Ramos (cell line): ENCODE data around the gene TMEM120A.

Experiments
- in situ Hi-C: fragments of 300-500 bp; cut with MboI; formaldehyde crosslinking; loops from one replicate; pipeline ENCODE4 v1.14.3; 2022; ENCODE audit warnings: low sequenced_read_pairs; ENCODE audit not compliant: unreplicated experiment

The TMEM120A gene

DNA sequence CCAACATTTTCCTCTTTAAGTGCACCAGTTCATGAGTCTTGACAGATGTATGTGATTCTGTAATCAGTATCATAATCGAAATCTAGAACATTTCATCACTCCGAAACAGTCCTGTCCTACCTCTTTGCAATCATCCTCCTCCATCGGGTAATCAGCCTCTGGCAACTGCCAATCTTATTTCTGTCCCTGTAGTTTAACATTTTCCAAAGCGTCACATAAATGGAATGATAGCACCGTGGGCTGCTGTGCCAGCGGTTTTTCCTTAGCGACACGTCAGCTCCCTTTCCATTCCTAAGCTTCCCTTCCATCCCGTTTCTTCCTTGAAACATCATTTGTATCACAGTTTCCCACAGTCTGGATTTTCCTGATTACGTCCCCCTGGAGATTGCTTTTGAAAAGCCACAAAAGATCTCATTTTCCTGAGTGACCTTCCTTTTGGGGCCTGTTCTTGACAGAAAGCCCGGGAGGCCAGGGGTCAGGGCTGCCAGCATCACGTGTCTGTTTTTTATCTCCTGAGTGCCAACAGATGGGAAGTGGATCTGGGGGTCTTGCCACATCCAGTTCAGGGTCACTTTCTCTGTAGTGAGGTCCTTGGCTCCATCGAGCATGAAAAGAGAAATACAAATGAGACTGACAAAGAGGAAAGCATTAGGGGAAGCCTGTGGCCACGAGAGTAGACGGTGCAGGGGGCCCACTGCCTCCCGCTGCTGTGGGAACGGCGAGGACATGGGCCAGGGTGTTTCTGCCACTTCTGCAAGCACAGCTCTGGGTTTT, 31.6 kb downstream of the TMEM120A start:
- in situ Hi-C loops, result no loop called here

DNA sequence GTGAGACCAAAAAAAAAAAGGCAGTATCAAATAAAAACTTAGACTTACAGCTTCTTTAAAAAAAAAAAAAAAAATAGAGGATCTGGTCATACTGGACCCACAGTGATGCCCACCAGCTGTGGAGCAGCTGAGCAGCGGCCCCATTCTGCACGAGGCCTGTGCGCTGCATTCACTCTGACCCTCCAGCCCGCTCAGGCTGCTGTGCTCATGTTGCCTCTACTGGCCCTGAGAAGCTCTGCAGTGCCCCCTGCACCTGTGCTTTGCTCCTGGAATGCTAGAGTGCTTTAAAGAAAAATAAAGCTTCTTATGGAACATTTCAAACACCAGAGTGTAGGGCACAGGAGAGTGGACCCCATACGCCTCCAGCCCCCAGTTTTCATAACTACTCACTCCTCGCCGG, 33.2 kb downstream of the TMEM120A start:
- in situ Hi-C loops, result no loop called here

DNA sequence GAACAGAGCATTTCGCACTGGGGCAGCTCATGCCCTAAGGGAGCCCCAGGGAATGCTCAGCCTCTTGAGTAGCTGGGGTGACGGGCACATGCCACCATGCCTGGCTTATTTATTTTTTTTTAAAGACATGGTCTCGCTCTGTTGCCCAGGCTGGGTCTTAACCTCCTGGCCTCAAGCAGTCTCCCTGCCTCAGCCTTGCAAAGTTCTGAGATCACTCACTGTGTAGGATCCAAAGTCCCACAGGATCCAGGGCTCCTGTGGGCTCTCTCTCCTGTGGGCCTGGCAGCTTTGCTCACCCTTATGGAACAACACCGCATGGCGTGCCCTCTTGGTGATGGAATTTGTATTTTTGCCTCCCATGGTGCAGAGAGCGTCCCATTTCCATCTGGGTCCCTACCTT, 34.0 kb downstream of the TMEM120A start:
- in situ Hi-C loops, result no loop called here

DNA sequence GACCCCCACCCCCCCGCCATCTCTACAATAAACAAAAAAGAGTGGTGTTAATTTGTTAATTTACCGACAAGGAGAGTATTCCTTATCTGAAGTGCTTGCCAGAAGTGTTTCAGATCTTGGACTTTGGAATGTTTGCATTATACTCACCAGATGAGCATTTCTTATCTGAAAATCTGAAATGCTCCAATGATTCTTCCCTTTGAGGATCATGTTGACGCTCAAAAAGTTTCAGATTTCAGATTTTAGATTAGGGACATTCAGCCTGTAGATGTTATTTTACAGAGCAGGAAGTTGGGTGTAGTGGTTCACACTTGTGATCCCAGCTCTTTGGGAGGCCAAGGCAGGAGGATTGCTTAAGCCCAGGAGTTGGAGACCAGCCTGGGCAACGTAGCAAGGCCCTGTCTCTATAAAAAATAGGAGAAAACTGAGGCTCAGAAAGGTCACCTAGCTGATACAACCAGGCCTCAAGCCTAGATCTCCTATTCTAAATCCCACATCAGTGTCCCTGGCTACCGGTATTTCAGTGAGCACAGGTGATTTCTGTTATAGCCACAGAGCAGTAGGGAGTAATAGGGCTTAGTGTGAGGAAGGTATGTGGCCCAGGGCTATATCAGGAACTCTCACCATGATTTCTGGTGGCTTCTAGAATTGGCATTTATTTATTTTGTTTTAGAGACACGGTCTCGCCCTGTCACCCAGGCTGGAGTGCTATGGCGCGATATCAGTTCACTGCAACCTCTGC, 35.4 kb downstream of the TMEM120A start:
- in situ Hi-C loops, result no loop called here

DNA sequence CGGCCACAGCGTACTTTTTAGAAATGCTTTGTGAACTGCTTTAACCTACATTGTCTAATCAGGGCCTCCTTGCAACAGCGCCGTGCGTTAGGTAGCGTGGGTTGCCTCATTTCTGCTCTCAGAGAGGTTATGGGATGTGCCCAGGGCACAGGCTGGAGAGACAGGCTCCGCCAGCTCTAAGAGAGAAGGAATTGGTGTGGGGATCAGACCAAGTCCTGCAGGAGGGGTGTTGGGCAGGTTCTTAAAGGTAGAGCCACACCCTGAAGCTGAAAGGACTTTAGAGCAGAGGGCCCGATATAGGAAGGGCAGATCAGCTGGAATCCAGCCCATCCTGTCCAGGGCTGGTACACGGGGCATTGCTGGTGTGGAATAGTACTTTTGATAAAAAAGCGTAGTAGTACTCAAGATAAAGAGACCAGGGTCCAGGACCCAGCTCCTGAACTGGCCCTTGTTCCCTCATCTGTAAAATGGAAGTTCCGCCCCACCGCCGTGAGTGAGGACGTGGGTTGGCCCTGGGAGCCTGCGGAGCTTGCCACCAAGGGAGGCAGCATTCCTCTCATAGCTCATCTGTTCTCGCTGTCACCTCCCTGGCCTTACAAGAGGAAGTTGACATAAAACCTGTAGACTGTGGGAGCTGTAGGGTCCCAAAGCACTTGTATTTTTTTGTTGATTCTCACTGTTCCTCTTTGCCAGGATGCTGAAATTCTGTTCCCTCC, 37.2 kb downstream of the TMEM120A start:
- in situ Hi-C loops, result no loop called here

DNA sequence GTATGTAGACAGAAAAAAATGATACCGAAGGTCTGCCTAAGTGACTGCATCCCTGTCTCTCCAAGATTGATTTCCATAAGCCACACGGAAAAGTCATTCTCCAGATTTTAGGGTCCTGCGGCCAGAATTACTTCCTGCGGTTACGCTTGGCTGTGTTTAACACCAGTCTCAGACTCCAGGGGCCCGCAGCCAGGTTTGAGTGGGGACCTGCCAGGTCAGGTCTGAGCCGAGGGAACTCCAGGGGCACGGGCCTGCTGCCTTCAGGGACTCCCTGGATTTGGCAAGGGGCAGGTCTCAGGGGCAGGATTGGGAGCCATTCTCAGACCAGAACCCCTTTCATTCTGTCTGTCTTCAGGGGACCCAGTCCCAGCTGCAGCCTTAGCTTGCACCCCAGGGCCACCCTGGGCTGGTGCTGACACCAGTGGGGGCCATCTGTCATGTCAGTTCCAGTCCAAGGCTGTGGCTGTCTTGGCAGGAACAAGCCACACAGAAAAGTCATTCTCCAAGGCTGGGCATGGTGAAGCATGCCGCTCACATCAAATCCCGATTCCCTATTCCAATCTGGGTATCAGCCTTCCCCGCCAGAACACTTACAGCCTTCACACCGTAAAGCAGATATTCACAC, 39.0 kb downstream of the TMEM120A start:
- in situ Hi-C loops, result no loop called here

DNA sequence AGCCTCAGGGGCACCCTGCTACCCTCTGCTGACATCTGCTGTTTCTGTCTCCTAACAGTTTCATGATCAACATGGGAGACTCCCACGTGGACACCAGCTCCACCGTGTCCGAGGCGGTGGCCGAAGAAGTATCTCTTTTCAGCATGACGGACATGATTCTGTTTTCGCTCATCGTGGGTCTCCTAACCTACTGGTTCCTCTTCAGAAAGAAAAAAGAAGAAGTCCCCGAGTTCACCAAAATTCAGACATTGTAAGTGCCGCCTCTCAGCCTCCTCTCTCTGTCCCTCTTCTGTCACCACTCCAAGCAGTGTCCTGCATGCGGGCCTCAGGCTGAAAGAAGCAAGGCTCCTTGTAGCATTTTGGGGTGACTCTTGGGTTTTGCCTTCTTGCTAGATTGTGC, 40.5 kb downstream of the TMEM120A start:
- in situ Hi-C loops, result no loop called here

DNA sequence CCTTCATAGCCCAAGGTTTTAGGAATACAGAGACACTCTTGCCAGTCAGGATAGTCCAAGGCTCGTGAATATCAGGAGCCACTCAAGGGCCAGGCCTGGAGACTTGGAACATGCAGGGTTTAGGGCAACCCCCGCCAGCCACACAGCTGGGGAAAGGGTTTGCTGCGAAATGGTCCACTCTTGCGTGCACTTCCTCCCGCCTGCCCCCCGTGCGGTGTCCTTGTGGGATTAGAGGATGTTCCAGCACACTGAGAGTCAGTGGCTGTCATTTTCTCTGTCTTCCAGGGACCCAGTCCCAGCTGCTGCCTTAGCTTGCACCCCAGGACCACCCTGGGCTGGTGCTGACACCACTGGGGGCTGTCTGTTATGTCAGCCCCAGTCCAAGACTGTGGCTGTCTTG, 41.0 kb downstream of the TMEM120A start:
- in situ Hi-C loops, result no loop called here

DNA sequence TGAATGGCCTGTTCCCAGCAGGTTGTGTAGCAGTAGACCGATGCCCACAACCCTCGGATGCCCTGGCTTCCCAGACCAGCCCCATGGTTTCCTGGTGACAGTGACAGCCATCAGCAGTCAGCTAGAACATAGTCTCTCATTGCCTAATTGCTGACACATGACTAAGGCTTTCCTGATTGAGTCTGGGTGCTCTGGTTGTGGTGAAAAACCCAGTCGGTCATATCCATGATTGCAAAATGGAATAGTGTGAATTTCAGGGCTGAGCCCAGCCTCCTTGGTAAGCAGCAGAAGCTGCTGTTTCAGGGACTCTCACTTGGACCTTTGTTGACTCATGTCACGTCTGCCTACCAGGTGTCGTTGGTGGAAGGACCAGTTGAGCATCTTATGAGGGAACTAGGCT, 42.9 kb downstream of the TMEM120A start:
- in situ Hi-C loops, result no loop called here

DNA sequence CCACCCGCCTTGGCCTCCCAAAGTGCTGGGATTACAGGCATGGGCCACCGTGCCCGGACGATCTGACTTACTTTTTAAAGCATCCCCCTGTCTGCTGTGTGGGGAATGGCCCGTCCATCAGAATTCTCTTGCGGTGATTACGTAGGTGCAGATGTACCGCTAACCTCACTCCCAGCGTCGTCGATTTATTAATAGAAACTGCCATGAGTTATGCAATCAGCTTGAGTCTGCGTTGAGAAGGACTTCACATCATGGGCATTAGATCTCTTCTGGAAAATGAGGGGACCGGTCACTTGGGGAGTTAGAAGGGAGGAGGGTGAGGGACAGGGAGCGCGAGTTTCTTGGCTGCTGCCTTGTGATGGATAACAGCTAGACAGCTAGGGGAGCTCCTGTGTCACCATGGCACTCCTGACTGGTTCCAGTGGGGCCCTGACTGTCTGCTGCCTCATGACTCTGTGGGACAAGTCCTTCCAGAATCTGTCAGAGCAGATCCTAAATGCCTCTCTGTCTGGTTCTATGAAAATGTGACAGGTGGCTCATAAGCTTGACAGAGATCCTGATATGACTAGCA, 44.2 kb downstream of the TMEM120A start:
- in situ Hi-C loops, result no loop called here

DNA sequence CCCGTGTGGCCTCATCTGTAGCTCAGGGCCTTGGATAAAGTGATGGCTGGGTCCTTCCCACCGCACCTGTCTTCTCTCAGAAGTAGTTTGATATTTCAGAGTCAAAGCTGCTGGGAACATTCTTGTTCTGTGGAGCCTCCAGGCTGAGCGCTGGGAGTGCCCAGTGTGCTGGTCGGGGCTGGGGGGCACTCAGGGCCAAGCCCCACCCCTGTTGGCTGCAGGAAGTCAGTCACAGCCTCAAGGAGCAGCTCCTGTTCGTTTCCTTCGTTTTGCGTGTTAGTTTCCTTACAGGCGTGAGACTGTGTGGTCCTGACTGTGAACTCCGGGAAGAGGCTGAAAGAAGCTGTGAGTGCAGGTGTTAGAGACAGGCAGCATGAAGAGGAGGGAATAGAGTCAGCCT, 46.2 kb downstream of the TMEM120A start:
- in situ Hi-C loops, result no loop called here

DNA sequence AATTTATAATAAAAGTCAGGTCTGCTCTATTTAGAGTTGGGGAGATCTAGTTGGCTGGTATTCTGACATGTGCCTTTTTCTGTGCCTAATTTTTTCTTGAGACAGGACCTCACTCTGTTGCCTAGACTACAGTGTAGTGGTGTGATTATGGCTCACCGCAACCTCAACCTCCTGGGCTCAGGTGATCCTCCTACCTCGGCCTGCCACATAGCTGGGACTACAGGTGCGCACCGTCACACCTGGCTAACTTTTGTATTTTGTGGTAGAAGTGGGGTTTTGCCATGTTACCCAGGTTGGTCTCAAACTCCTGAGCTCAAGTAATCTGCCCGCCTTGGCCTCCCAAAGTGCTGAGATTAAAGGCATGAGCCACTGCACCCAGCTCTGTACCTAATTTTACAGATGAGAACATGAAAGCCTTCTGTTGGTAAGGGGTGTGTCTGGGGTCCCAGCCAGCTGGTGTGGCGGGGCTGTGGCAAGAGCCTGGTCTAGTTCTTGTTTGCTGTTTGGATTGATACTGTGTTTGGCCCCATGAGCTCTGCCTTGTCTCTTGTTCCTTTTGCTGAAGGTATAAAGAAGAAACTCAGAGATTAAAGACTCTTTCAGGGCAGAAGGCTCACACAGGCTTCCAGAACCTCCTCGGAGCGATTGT, 48.1 kb downstream of the TMEM120A start:
- in situ Hi-C loops, result no loop called here

DNA sequence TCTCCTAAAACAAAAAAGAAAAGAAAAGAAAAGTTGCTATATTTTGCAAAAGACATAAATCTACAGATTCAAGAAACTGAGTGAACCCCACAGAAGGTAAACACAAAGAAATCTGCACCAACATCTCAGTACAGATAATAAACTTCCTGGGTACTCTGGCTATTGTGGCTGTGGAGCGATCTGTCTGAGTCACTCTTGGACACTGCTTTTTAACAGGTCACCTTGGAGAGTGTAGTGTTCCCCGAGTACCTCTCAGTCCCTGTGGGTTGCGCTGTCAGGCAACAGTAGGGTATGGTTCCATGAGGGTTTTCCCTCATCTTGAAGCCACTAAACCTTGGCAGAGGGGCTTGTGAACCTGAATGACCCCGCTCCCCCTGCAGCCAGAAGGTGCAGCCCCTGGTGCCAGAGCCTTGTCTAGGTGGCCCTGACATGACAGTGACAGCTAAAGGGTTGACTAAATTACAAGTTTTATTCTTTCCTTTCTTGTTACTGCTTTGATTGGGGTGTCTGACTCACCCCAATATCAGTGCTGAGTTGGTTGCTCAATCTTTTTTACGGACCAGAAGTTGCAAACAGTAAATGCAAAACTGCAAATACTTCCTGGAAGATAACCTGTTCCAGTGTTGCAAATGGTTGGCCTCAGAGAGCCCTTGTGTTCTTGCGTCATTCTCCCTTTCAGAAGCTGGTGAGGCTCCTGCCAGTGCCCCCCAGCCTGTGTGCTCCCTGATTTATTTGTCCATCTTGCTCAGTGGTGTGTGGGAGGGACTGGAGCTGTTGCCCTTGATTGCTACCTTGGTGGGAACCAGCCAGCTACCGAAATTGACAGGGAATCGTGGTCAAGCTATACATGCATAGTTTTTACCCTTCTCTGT, 48.9 kb downstream of the TMEM120A start:
- in situ Hi-C loops, result no loop called here

DNA sequence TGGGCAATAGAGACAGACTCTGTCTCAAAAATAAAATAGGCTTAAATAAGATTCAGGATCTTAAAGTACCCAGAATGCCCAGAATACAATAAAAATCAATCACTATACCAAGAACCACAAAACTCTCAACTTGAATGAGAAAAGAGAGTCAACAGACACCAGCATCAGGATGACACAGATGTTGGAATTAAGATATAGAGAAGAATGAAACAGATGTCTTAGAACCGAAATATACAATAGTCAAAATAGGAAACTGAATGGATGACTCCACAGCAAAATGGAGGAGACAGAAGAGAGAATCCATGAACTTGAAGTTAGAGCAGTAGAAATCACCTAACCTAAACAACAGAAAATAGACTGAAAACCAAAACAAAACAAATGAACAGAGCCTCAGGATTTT, 49.9 kb downstream of the TMEM120A start:
- in situ Hi-C loops, result no loop called here

DNA sequence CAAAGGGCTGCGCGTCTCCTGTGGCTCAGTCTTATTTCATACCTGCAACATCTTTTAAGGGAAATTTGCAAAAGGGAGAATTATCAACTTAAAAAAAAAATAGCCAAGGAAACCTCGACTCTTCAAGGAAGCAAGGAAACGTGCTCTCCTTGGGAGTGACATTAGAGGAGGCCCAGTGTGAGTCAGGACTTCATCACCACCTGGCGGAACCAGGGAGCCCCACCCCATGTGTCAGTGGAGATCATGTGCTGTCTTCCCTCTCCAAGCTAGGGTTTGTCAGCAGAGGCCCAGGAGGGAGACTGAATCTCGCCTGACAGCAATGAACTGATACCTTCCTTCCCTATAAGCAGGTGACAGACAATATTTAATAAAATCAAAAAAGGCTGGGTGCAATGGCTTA, 50.5 kb downstream of the TMEM120A start:
- in situ Hi-C loops, result no loop called here

DNA sequence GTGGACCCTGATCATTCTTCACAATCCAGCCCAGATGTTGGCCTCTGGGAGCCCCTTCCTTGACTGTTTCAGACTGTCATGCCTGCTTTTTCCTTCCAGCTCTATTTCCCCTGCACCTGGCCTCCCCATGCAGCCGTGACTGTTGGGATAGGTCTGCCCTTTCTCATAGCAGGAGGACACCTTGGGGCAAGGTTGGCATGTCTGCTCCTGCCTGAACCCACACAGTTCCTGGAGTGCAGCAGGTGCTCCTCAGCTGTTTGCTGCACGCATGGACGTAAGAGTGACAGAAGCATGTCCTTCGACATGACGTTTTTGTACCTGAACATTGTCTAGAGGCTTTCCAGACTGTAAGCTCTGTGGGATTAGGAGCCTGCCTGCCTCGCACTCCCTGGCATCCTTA, 55.5 kb downstream of the TMEM120A start:
- in situ Hi-C loops, result no loop called here

DNA sequence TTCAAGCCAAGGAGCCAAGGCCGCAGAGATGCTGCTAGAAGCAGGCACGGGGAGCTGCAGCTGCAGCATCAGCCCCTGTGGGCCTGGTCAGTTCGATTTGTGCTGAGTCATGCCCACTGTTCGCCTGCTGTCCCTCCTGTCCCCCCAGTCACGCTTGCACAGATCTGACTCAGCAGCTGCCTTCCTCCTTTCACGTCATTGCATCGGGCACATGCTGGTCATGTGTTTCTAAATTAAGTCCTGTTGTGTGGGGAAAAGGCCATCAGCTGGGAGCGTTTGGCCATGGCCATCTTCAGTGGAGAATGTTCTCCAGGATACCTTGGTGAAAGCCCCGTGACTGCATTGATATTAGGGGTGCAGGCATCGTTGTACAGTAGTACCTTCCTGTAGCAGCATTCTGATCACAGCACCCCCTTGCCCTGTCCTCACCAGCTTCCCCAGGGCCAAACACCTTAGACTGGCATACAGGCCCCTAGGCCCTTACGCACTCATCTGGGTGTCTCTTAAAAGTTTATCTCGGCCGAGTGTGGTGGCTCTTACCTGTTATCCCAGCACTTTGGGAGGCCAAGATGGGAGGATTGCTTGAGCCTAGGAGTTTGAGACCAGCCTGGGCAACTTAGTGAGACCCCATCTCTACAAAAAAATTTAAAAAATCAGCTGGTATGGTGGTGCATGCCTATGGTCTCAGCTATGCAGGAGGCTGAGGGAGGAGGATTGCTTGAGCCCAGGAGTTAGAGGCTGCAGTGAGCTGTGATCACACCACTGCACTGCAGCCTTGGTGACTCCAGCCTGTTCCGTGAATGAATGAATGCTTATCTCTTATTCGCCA, 56.2 kb downstream of the TMEM120A start:
- in situ Hi-C loops, result no loop called here
